GM10266 (cell line): Measurements from ENCODE around the gene TSPAN9.

ENCODE experiments used
- DNase-seq: peaks from one replicate; pipeline ENCODE4 v3.0.0; 2012; ENCODE audit errors: extremely low spot score
- TF ChIP-seq, protein P1 (sequence below): IDR thresholded peaks from 2 replicates; pipeline ENCODE4 v1.5.1; 2012; ENCODE audit warnings: mild to moderate bottlenecking, low read depth; ENCODE audit not compliant: control insufficient read depth, insufficient read depth; ENCODE audit errors: missing control alignments

The TSPAN9 gene

GRCh38 chr12:3034067-3034750 lies 43.0 kb upstream of the TSPAN9 start:
- DNase-seq, result peak; percentile 80
- TF ChIP-seq, protein P1, sequence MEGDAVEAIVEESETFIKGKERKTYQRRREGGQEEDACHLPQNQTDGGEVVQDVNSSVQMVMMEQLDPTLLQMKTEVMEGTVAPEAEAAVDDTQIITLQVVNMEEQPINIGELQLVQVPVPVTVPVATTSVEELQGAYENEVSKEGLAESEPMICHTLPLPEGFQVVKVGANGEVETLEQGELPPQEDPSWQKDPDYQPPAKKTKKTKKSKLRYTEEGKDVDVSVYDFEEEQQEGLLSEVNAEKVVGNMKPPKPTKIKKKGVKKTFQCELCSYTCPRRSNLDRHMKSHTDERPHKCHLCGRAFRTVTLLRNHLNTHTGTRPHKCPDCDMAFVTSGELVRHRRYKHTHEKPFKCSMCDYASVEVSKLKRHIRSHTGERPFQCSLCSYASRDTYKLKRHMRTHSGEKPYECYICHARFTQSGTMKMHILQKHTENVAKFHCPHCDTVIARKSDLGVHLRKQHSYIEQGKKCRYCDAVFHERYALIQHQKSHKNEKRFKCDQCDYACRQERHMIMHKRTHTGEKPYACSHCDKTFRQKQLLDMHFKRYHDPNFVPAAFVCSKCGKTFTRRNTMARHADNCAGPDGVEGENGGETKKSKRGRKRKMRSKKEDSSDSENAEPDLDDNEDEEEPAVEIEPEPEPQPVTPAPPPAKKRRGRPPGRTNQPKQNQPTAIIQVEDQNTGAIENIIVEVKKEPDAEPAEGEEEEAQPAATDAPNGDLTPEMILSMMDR, result peak; percentile 73

- TF ChIP-seq, protein P1, result no peak
- DNase-seq, result no peak
These were observed 42.0 kb upstream of the TSPAN9 start for GRCh38 chr12:3035171-3035570.

DNA sequence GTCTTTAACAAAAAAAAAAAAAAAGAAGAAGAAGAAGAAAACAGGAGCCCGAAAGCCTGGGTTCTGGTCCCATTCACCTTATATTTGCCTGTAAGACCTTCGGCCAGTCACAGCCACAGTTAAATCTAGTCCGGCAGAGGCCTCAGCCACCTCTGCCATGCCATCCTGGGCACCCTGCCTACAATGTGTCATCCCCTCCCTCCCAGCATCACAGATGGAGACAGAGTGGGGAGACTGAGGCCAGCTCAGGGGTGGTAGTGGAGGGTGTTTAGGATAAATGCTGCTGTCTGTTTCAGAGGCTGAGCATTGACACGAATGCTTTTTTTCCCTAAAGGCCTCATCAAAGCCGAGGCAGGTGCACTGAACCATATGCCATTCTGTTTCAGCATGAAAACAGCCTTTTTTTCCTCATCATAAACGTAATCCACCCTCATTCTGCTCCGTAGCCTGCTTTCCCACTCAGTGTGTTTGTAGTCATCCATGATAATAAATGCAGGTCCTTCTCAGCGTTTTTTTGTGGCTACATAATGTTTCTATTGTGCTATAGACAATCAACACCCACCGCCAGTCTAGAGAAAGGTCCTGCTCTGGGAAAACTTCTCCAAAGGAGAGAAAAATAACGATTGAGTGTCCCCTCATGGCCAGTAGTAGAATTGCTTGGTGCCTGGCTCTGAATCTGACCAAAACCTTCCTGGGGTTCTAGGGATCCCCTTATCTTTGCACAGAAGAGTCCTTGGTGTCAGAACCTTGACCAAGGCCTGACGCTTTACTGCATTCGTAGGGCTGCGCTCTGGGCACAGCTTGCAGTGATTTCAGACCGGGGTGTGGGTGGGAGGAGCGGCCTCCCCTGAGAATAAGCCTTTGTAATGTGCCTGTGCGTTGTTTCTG lies 41.1 kb upstream of the TSPAN9 start:
- TF ChIP-seq, protein P1, result peak; percentile 12
- no peak for DNase-seq

DNA sequence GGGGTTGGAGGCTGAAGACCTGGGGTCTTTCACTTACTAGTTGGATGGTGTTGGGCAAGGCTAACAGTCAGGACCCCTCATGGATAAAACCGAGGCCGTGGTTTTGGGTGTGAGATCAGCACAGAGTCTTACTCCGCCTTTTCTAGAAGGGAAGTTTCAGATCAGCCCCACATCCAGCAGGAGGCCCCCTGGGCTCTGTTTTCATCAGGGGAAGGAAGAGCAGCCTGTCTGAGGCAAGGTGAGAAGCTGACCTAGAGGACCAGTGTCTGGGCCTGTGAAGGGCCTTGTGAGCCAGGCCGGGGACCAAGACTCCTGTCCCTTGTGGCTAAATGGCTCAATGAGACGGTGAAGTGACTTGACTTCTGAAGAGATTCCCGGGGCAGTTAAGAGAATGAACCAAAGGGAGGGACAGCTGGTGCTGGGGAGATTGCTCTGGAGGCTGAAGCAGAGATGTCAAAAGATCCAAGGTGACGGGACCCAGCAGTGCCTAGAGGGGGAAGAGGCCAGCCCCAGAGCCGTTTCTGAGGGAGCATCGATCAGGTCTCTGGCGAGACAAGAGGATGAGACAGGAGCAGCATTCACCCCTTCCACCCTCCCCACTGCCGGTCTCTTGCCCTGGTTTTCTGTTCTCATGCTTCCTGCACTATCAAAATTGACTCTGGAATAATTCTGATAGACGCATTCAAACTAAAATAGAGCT lies 40.1 kb upstream of the TSPAN9 start:
- TF ChIP-seq, protein P1, result no peak
- DNase-seq, result no peak

GRCh38 chr12:3038166-3038565 lies 39.0 kb upstream of the TSPAN9 start:
- DNase-seq, result no peak
- TF ChIP-seq, protein P1, result no peak

DNA sequence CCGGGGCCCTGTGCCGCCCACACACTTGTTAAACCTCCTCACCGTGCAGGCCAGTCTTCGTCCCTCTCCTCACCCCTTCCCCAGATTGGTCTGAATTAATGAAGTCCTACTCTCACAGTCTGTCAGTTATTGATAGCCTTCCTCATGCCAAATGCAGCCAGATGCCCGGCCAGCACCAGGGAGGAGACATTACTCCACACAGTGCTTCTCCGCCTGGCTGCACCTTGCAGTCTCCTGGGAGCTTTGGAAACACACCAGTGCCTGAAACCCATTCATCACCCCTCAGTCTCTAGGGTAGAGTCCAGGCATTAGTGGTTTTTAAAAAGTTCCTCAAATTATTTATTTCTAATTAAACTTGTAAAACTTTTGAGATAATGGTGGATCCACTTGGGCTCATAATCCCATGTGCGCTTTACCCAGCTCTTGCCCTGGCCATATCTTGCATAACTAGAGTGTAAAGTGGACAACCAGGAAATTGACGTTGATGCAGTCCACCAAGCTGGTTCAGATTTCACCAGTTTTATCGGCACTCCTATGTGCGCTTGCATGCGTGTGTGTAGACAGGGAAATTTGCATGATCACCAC lies 38.2 kb upstream of the TSPAN9 start:
- TF ChIP-seq, protein P1, result no peak
- DNase-seq, result no peak
